NCI-H510A treated with DMSO at 0.1 percent for 48 hours (cell line): ENCODE data around the gene SLC36A1.
"Not testable (repeated sequence)": the region's sequence is repeated elsewhere in the genome, so short reads cannot be mapped to it uniquely, and the experiment has no call there.

Experiments used
- DNase-seq: peaks from one replicate; lab custom pipeline; 2025; lab: John Stamatoyannopoulos, UW

The SLC36A1 gene

GRCh38 chr5:151483647-151484046, 36.2 kb downstream of the SLC36A1 start:
- DNase-seq, result no peak

- no peak for DNase-seq
These were observed 40.1 kb downstream of the SLC36A1 start for GRCh38 chr5:151487544-151487943.

GRCh38 chr5:151490627-151491026, 43.2 kb downstream of the SLC36A1 start:
- DNase-seq, result no peak

GRCh38 chr5:151491062-151491461, 43.7 kb downstream of the SLC36A1 start:
- DNase-seq, result no peak

GRCh38 chr5:151492729-151493128, 45.3 kb downstream of the SLC36A1 start:
- DNase-seq, result no peak

- DNase-seq, result no peak
These were observed 46.3 kb downstream of the SLC36A1 start for GRCh38 chr5:151493665-151494064.

GRCh38 chr5:151495320-151495719, 47.9 kb downstream of the SLC36A1 start:
- DNase-seq, result no peak

- no peak for DNase-seq
These were observed 48.7 kb downstream of the SLC36A1 start for GRCh38 chr5:151496041-151496484.

- no peak for DNase-seq
These were observed 50.1 kb downstream of the SLC36A1 start for GRCh38 chr5:151497391-151498002.

- no peak for DNase-seq
These were observed 51.2 kb downstream of the SLC36A1 start for GRCh38 chr5:151498395-151499155.

- no peak for DNase-seq
These were observed 52.2 kb downstream of the SLC36A1 start for GRCh38 chr5:151499501-151500035.

GRCh38 chr5:151504006-151504405, 56.6 kb downstream of the SLC36A1 start:
- DNase-seq, result no peak

- not testable (repeated sequence) for DNase-seq
These were observed 60.9 kb downstream of the SLC36A1 start for GRCh38 chr5:151508308-151508707.

GRCh38 chr5:151509231-151509630, 61.8 kb downstream of the SLC36A1 start:
- no peak for DNase-seq

GRCh38 chr5:151509836-151510235, 62.4 kb downstream of the SLC36A1 start:
- no peak for DNase-seq

- no peak for DNase-seq
These were observed 69.9 kb downstream of the SLC36A1 start for GRCh38 chr5:151517122-151517920.

- no peak for DNase-seq
These were observed 72.9 kb downstream of the SLC36A1 start for GRCh38 chr5:151520294-151520693.

- DNase-seq, result no peak
These were observed 74.8 kb downstream of the SLC36A1 start for GRCh38 chr5:151522226-151522625.

GRCh38 chr5:151523335-151523734, 75.9 kb downstream of the SLC36A1 start:
- DNase-seq, result peak; percentile 51

GRCh38 chr5:151528153-151528552, 80.8 kb downstream of the SLC36A1 start:
- DNase-seq, result no peak

- DNase-seq, result no peak
These were observed 81.6 kb downstream of the SLC36A1 start for GRCh38 chr5:151528996-151529395.

- no peak for DNase-seq
These were observed 84.2 kb downstream of the SLC36A1 start for GRCh38 chr5:151531581-151531980.
